Smooth muscle cell of the brain vasculature (primary cell): ENCODE data around the gene COPS7A.

ENCODE experiments used
- DNase-seq: peaks from one replicate; pipeline ENCODE4 v3.0.0-alpha.2; 2012; ENCODE audit warnings: low read depth, low spot score

The COPS7A gene, protein sequence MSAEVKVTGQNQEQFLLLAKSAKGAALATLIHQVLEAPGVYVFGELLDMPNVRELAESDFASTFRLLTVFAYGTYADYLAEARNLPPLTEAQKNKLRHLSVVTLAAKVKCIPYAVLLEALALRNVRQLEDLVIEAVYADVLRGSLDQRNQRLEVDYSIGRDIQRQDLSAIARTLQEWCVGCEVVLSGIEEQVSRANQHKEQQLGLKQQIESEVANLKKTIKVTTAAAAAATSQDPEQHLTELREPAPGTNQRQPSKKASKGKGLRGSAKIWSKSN

DNA sequence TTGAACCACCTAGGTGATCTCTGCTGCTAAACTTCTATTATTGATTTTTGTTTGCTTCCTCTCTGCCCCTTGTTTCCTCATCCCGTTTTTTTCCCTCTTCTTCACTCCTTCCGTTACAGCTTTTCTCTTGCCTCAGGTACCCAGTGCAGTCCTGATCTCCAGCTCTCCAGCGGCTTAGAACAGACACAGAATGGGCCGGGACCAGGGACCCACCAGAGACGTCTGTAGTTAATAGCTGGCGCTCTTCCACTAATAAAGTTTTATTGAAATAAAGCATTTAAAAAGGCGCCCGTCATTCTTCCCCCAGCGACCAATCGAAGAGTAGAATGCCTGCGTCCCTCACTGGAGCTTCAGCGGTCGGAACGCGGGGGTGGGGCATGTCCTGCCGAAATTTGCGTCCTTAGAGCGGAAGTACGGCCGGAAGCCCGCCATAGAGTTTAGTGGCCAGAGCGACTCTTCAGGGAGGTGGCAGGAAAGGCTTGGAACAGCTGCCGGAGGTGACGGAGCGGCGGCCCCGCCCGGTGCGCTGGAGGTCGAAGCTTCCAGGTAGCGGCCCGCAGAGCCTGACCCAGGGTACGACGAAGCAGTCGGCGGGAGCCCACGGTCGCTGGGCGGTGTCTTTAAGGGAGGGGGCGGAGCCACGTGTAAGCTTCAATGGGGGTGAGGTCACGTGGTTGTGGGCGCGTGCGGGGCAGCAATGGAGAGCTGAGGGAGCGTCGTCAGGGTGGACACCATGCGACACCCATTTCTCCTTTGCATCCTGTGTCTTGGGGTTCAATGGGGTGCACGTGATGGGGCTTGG, at the start of gene COPS7A:
Gene COPS7A, plus strand, starts transcription at position 440 of the 802 bp plus-strand sequence. CDS start 611 bp downstream, outside the sequence.
- peak; percentile 96 for DNase-seq

DNA sequence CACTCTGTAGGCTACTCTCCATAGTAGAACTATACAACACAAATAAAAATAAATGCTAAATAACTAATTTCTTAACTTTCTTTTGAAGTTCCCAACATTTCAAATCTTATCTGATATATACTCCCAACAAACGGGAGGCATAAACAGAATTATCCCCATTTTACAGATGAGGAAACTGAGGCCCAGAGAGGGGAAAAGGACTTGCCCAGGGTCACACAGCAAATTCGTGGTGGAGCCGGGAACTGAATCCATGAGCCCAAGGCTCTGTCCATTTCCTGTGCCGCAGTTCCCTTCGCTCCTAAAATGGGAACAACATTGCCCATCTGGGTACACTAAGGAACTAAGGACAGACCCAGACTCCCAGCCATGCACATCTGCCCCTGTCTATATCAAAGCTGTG, 46.9 kb upstream of the COPS7A start:
- DNase-seq, result no peak

DNA sequence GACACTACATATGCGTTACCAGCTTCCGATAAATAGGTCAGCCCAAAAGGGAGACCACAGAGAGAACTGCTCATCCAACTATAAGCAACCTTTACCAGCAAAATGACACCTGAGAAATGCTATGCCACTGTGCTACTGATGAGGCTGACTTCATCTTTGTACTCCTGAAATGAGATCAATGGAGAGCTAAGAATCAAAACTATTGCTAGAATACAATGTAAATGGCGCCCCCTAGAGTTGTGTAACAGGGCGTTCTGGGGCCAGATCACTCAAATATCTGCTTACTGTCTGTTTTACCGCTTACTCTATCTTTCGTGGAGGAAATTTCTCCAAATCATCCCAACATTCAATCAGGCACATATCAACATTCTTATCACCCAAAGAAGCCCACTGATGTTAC, 39.2 kb upstream of the COPS7A start:
- no peak for DNase-seq

DNA sequence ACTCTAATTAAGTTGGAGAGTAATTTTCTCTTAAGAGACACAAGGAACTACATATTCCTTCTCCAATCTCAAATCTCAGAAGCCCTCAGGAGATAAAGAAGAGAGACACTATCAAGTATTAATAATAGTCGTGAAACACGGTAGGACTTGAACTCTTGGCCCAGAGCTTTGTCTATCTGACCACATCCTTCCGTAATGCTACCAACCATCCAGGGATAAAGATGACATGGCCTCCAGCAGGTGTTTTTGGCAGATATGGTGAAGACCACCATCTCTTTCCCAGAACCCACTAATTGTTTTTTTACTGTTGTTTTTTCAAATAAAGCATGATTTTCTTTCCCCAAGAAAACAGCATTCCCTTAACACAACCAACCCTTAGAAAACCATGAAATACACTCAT, 38.0 kb upstream of the COPS7A start:
- DNase-seq, result no peak

DNA sequence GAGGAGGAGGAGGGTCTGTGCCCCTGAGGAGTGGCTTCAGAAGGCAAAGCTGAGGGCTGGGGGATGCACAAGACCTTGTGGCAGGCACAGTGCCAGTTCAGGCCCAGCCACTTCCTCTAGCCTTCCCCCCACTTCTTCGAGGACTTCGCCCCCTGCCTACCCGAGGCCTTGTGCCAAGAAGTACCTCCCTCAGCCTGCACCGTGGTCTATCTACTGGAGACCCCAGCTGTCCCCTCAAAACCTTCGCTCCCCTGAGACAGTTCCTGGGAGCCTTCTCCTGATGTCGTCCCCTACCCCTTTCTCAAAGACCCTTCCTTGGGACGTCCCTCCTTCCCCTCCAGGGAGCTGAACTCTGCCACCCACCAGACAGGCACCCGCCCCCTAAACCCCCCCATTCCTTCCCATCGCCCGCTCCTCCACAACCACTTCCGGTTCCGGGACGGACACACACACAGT, 35.3 kb upstream of the COPS7A start:
- no peak for DNase-seq

DNA sequence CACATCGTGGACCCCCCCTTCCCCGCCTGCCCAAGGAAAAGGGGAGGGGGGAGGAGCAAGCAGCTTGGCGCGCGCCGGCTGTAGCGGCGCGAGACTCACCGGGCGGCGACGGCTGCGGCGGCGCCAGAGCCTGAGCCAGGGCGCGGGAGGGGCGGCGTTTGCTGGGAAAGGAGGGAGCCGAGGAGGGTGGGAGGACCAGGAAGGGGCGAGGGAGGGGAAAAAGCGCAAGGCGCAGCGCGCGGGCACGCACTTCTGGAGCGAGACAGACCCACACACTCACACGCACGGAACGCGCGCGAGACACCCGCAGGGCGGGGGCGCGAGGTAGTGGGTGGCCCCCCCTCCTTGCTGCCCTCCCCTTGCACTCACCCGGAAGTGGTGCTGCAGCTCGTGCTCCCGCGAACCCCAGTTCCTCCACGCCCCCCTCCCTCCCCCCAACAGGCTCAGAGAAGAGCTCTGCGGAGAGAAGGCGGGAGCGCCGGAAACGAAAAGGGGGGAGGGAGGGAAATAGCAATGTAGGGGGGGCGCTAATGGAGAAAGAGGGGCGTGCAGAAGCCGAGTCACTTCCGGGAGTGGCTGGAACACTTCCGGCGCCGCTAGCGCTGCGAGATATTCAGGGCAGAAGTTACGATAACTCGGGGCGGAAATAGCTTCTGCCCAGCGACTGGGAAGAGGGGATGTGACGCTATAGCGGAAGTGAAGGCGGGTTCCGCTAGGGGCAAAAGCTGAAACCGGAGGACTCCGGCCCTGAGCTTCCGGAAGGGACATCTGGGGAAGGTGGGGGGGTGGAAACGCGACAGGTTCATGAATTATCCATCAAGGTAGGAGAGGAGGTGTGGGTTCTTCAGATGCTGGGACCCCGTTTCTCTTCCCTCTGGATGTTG, 34.6 kb upstream of the COPS7A start, which contains the start of gene ZNF384:
Gene ZNF384, minus strand, starts transcription at position 377 of the 884 bp plus-strand sequence. CDS start 9,855 bp downstream, outside the sequence.
- DNase-seq, result peak; percentile 97

DNA sequence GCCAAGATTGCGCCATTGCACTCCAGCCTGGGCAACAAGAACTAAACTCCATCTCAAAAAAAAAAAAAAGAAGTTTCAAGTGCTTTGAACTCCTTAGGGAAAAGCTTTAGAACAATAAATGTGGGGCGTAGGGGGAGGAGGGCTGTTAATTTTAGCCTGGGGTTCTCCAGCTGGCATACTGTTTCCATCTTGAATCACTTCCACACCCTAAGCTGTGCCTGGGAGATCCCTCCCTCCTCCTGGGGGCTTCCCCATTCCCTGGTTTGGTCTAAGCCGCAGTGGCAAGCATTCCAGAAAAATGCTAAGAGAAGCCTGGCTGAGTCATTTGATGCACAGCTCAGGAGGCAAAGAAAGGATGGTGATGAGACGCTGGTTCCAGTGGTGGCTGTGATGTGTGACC, 32.4 kb upstream of the COPS7A start:
- DNase-seq, result no peak

DNA sequence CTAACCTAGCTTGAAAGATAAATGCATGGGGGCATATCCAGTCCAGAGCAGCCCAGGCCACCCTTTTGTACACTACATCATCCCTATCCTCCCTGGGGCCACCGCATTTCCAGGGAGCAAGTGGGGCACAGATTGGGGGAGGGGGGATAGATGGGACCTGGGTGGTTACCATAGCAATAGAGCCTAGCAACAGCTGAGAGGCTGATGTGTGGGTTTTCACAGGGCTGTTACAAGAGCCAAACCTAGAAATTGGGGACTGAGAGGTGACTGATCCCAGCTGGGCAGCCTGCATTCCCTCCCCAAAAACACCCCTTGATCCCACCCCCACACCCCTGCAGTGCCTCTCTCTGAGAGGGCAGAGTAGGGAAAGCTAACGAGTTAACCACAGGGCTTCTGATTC, 31.0 kb upstream of the COPS7A start:
- no peak for DNase-seq

DNA sequence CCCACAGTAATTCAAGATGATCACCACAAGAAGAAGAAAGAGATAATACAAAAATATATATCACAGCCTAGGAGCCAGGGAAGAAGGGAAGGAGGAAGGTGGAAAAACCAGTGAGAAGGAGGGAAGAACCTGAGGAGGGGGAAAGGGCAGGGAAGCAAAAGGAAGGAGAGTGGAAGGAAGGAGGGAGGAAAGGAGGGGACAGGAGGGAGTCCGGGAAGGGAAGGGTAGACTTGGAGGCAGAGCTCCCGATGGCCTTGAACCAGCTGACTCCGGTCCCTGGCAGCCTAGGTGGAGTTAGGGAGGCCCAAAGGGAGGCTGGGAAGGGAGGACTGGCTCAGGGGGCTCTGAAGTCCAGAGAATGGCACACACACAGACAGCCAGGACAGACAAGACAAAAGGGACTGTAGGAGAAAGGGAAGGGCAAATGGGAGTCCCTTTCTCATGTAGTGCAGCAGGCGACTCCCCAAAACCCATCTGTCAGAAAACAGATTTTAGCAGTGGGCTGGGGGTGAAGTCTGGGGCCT, 30.0 kb upstream of the COPS7A start:
- no peak for DNase-seq

DNA sequence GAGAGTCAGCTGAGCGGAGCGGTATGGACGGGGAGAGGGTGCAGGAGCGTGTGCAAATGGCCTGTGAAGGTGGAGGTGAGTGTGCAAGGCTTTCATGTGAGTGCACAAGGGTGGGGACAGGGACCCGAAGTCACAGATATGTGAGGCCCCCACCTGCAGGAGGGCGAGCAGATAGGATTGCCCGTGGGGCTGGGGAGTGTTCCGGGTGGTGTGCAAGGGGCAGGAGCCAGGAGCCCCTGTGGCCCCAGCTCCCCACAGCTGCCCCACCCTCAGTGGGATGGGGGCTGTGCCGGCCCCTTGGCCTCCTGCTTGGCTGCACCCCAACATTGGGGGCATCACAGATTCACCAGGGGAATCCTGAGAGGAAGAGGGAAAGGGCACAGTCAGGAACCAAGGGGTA, 29.1 kb upstream of the COPS7A start:
- DNase-seq, result no peak

DNA sequence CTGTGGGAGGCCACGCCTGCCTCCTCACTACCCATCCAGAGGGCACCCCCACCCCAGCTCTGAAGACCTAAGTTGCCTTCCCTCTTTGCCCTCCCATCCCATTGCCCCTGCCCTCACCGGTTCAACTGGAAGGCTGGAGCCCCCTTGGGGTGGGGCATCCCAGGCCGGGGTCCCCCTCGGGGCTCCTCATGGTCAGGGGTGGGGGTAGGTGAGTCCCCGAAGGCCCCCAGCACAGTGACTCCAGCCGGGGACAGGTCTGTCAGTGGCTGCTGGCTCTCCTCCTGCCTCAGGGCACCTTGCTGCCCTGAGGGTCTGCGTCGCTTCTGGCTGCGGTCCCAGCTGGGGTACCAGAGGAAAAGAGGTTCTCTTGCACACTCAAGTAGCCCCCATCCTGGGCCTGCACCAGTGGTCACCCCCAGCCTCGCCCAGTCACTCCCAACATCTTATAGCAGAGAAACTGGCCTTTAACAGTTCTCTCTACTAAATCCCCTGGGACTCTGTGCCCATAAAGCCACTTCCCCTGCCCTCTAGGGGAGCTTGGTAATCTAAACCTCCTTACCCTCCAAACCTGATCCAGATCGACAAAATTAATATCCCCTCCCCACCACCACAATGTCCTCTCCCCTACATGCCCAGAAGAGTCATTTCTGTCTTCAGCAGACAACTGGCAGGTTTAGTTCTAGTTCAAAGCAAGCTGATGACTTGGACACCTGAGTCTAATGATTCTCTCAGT, 28.4 kb upstream of the COPS7A start:
- no peak for DNase-seq

DNA sequence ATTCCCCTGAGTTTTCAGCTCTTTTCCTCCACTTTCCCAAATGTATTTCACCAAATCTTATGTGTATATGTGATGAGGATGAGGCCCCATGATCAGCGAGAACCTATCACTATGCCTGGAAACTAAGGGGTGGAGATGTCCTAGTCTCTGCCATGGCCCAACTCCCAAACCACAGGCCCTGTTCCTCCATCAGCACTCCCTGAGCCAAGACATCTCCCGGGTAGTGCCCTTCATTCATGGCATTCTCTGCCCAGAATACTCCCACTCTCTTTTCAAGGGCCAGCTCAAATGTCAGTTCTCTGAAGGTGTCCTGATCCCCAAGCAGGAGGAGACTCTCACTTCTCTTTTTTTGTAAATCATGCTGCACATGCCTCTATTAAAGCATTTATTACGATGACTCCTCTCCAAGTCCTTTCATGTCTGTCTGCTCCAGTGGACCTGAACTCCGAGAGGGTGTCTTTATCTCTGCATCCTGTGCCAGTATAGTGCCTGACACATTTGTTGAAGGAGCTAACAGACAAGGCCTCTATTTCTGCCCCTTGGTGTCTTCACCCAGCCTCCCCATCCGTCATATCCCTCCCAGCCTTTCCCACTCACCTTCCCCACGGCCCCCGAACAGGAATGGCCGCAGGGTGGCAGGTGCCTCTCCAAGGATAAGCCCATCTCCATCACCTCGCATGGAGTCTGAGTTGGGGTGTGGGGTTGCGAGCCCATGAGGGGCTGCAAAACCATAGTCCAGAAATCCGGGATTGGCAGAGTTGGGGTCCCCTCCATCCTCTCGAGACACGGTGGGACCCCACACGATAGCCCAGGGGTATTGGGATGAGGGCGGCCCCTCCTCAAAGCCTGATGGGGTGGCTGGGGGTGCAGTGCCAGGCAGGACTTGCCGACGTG, 26.9 kb upstream of the COPS7A start:
- no peak for DNase-seq

DNA sequence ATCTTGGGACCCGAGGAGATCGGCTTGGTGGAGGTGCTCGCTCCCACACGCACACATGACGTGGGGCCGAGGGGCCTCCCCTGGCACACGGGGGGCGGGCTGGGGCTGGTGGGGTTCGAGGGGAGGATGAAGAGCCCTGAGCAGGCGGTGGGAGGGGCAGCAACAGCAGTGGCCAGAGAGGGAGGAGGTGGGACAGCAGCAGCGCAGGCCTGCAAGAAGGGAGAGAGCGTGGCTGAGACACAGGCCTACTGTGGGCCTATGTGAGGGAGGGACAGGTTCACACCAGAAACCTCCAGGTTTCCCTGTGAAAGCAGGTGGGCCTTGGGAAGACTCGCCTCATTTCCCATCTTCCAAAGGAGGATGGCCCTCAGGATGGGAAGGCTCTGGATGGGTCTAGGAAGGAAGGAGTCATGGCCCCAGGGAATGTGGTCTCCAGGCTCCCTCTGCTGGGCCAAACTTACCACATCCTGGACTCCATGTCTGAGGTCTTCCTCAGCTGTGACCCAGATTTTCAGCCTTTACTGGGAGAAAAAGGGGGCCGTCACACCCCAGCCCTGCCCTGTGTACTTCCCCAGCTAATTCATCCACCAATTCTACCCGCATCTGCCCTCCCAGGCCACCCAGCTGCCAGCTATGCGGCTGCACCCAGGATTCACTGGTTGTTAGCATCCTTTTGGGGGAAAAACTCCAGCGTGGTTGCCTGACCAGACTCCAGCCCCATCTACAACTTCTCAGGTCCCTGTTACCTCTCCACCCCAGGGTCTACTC, 26.1 kb upstream of the COPS7A start:
- DNase-seq, result no peak

DNA sequence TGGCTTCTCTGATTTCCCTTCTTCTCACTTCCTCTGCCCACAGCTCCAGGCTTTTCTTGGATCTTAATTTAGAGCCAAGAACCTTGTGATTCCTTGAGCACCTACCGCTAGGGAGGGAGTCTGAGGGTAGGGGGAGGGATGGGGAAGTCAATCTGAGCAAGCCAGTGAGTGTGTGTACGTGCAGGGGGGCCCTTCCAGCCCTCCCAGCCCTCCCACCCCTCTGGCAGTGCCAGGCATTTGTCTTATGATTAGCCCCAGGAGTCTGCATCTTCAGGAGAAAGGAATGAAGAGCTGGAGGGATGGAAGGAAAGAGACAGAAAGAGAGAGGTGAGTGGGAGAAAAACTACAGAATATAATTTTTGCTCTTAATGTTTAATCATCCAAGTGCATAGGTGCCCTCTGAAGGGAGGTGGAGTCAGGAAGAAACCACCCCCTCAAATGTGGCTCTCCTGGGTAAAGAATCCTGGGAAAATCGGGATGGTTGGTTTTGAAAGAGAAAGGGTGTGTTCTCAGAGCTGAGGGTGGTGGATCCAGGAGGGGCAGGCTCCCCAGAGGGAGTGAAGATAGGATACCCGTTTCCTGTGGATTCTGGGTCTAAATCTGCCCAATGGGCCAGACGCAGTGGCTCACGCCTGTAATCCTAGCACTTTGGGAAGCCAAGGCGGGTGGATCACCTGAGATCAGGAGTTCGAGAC, 25.3 kb upstream of the COPS7A start:
- DNase-seq, result no peak

DNA sequence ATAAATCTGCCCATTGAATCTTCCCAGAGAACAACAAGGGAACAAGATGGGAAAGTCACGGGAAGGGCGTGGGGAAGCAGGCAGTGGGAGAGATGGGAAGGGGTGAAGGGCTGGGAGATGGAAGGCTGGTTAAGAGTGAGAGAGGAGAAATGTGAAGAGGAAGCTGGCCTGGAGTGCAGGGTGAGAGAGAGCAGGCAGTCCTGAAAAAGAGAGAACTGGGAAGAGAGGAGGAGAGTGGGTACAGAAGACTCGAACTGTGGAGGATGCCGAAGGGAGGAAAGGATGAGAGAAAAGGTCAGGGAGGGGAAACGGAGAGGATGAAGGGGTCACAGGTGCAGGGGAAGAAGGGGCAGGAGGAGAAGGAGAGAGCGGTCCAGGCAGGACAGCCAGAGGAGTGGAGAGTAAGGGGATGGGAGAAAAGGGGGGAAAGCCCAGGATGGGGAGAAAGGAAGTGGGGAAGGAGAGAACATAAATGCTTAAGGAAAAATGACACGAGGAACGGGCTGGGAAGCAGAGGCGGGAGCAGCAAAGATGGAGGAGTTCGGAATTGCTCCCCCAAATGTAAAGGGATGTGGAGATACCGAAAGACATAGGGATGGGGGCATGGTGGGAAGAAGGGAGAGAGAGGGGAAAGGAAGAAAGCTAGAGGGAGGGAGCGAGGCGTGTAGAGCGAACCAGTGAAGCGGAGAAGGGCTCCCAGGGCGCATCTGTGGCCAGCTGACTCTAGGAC, 24.4 kb upstream of the COPS7A start:
- DNase-seq, result no peak

DNA sequence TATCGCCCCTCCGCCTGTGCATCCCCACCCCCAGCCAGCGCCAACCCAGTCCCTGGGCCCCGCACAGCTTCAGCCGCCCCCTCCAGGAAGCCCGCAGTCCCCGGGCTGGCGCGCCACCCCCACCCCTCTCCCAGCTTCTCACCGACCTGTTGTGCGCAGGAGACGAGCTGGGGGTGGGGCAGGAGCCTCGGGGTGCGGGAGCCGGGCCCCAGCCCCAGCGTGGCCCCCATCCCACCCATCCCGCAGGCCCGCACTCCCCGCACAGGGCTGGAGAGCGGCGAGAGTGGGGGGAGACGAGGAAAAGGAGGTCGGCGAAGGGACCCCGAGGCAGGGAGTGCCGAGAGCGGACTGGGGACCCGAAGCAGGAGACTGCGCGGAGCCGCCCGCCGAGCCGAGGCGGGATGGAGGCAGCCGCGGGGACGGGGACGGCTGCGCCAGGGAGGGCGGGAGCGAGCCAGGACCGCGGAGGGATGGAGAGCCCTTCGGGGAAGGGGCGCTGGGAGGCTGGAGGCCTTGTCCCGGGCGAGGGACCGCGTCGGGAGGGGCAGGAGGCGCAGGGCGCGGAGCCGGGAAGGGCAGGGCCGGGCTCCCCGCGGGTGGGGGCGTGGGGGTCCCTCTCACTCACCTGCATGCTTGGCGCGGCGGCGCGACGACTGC, 23.7 kb upstream of the COPS7A start:
- DNase-seq, result no peak

DNA sequence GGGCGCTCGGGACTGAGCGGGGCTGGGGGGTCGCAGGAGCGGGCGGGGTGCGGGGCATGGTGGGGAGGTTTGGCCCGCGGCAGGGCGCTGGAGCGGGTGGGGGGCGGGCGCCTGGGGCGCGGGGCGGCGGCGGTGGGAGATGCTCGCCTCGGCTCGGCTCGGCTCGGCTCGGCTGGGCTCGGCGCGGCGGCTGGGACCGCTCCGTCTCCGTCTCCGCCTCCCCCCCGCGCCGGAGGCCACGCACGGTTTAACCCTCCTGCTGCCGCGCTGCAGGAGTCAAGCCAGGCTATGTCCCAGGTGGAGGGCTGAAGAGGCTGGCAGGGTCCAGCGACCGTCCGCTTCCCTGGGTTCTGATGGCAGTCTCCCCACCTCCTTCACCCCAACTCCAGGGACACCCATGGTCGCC, 23.2 kb upstream of the COPS7A start, which contains the start of gene PIANP:
Gene PIANP, minus strand, starts transcription at position 170 of the 406 bp plus-strand sequence. CDS start 2,754 bp downstream, outside the sequence.
- DNase-seq, result no peak
